Measurements from ENCODE around the gene FRS2.

DNA sequence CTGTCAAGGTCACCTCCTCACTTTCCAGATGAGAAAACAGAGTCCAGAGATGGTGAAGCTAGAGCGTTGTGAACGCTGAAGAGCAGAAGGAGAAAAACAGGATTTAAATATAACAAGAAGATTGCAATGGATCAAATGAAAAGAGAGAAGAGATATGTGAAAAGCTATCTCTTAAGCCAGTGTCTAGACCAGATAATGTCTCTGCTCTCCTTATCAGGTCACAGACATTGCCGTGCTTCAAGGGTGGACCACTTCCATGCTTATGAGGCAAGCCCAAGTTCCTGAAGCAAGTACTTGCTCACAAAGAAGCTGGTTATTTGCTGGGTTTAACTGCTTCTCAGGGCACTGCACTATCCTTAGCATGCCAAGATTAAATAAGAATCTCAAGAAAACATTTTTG is 31.6 kb upstream of the FRS2 start:
- TF ChIP-seq, protein P1, sequence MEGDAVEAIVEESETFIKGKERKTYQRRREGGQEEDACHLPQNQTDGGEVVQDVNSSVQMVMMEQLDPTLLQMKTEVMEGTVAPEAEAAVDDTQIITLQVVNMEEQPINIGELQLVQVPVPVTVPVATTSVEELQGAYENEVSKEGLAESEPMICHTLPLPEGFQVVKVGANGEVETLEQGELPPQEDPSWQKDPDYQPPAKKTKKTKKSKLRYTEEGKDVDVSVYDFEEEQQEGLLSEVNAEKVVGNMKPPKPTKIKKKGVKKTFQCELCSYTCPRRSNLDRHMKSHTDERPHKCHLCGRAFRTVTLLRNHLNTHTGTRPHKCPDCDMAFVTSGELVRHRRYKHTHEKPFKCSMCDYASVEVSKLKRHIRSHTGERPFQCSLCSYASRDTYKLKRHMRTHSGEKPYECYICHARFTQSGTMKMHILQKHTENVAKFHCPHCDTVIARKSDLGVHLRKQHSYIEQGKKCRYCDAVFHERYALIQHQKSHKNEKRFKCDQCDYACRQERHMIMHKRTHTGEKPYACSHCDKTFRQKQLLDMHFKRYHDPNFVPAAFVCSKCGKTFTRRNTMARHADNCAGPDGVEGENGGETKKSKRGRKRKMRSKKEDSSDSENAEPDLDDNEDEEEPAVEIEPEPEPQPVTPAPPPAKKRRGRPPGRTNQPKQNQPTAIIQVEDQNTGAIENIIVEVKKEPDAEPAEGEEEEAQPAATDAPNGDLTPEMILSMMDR (conservative IDR thresholded peaks at IDR 0.05; ENCODE audit: low read depth, low read length) = no peak
- TF ChIP-seq MAFK (IDR thresholded peaks at IDR 0.05; ENCODE audit: low read depth, low read length) = no peak
- no peak for TF ChIP-seq RAD21 (IDR thresholded peaks at IDR 0.05; ENCODE audit: low read length)
- no peak for TF ChIP-seq RCOR1 (IDR thresholded peaks at IDR 0.05; ENCODE audit: insufficient replicate concordance, low read length)
- no peak for TF ChIP-seq CEBPB (IDR thresholded peaks at IDR 0.05; ENCODE audit: low read depth, low read length)
- TF ChIP-seq, protein P2, sequence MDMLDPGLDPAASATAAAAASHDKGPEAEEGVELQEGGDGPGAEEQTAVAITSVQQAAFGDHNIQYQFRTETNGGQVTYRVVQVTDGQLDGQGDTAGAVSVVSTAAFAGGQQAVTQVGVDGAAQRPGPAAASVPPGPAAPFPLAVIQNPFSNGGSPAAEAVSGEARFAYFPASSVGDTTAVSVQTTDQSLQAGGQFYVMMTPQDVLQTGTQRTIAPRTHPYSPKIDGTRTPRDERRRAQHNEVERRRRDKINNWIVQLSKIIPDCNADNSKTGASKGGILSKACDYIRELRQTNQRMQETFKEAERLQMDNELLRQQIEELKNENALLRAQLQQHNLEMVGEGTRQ (IDR thresholded peaks at IDR 0.05; ENCODE audit: low read depth, low read length) = no peak
- TF ChIP-seq POLR2A (IDR thresholded peaks at IDR 0.05; ENCODE audit: low read depth, low read length) = no peak
- TF ChIP-seq NFE2L2 (IDR thresholded peaks at IDR 0.05; ENCODE audit: low read depth, low read length) = no peak
- TF ChIP-seq MAZ (IDR thresholded peaks at IDR 0.05; ENCODE audit: borderline replicate concordance, low read depth, low read length) = no peak
- TF ChIP-seq MXI1 (IDR thresholded peaks at IDR 0.05; ENCODE audit: borderline replicate concordance, low read depth, low read length) = no peak
- TF ChIP-seq FOS (IDR thresholded peaks at IDR 0.05; ENCODE audit: low read depth, low read length) = no peak
- TF ChIP-seq BHLHE40 (IDR thresholded peaks at IDR 0.05; ENCODE audit: low read depth, low read length) = no peak
- no peak for TF ChIP-seq SMC3 (IDR thresholded peaks at IDR 0.05; ENCODE audit: low read depth, low read length)
